CD4-positive, alpha-beta T cell treated with Interleukin-21 for 1 hour (primary cell): ENCODE data around the gene SRM.

Source experiments
- DNase-seq: peaks from one replicate; pipeline ENCODE4 v3.0.0-alpha.2; 2020

Gene SRM

DNA sequence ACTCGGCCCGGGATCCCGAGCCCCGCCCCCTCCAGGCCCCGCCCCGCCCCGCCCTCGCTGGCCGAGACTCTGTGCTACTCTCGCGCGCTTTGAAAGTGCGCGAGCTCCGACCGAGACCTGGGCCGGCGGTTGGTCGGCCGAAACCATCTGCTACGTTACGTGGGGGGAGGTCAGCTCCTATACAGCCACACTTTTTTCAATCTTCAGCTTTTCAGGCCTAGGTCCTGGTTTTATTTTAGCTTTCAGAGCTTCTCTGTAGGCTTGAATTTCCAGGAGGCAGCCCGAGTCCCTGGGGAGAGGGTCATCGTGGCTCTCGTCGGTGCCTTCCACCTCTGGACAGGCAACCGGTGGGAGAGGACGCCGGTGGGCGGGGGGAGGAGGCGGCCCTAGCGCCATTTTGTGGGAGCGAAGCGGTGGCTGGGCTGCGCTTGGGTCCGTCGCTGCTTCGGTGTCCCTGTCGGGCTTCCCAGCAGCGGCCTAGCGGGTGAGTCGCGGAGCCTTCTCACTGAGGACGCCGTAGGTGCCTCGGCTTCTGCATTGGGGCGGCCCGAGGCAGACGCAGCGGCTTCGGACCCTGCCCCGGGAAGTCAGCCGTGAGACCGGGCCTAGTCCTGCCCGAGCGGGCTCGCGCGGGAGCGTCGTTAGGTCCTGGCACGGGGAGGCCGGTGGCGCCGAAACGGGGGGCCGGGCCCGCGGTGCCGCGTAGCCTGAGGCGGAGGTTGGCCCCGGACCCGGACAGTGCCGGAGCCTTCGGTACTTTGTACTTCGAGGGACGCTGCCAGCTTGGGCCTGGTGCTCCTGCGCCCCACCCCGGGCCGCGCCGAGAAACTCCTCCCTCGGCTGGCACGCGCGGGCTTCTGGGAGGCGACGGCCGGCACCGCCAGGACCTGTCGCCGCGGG is 47.3 kb downstream of the SRM start, which contains the start of gene TARDBP:
TARDBP (plus strand) TSS at position 395 of the 900 bp plus-strand sequence. CDS start 1,074 bp downstream, outside the sequence.
- DNase-seq, result peak; percentile 91
